ENCODE data around the gene IP6K3. TPM values are rescaled to one million over a fixed set of nuclear protein-coding genes. Genes with fewer than 3 reads are reported as not detected.

The IP6K3 gene
- total and polyA plus RNA-seq, 3 donors from 2014 or later: 0.15 to 0.16 TPM; not detected in 1

GRCh38 chr6:33720998-33721397, 25.7 kb downstream of the IP6K3 start:
- Histone ChIP-seq H3K36me3 (ENCODE audit: low read depth, missing control alignments) (no peaks in the 10 kb centered on the region), H3K4me1 (peaks cover 4% of the 10 kb centered on the region), H3K27me3 (no peaks in the 10 kb centered on the region), H3K4me3 (no peak overlapping the region), H3K9me3 (no peaks in the 10 kb centered on the region), H3K27ac (no peak overlapping the region)
- no peak for DNase-seq
- TF ChIP-seq POLR2A (IDR thresholded peaks at IDR 0.05): no peak
- no peak for TF ChIP-seq CTCF (IDR thresholded peaks at IDR 0.05)
- intact Hi-C loops (cut with DNase I; ENCODE audit: low total_unique reads): no loop called here
- WGBS, 2 donors: 92 to 93% methylated on average over 1 of the region's 1 CpG

- Histone ChIP-seq H3K36me3 (ENCODE audit: low read depth, missing control alignments) (no peaks in the 10 kb centered on the region), H3K9me3 (no peaks in the 10 kb centered on the region), H3K4me1 (peaks cover 4% of the 10 kb centered on the region), H3K27me3 (no peaks in the 10 kb centered on the region), H3K27ac (no peak overlapping the region), H3K4me3 (no peak overlapping the region)
- 88 to 89% methylated on average over 11 of the region's 11 CpGs for WGBS, 2 donors
- TF ChIP-seq POLR2A (IDR thresholded peaks at IDR 0.05) (no peak), CTCF (IDR thresholded peaks at IDR 0.05) (no peak)
- intact Hi-C loops (cut with DNase I; ENCODE audit: low total_unique reads): no loop called here
- no peak for DNase-seq
Observed at GRCh38 chr6:33719326-33719987, 27.2 kb downstream of the IP6K3 start.

GRCh38 chr6:33718713-33719112, 28.0 kb downstream of the IP6K3 start:
- WGBS, 2 donors: 95 to 100% methylated on average over 2 of the region's 2 CpGs
- H3K27me3 ChIP-seq: no peaks in the 10 kb centered on the region
- H3K9me3 ChIP-seq: no peaks in the 10 kb centered on the region
- DNase-seq: no peak
- TF ChIP-seq CTCF (IDR thresholded peaks at IDR 0.05): no peak
- no peak for TF ChIP-seq POLR2A (IDR thresholded peaks at IDR 0.05)
- no peak overlapping the region for H3K4me3 ChIP-seq
- peaks cover 4% of the 10 kb centered on the region for H3K4me1 ChIP-seq
- no peak overlapping the region for H3K27ac ChIP-seq
- intact Hi-C loops (cut with DNase I; ENCODE audit: low total_unique reads): no loop called here
- no peaks in the 10 kb centered on the region for H3K36me3 ChIP-seq (ENCODE audit: low read depth, missing control alignments)

GRCh38 chr6:33717934-33718455, 28.7 kb downstream of the IP6K3 start:
- H3K27me3 ChIP-seq: no peaks in the 10 kb centered on the region
- peaks cover 4% of the 10 kb centered on the region for H3K4me1 ChIP-seq
- intact Hi-C loops (cut with DNase I; ENCODE audit: low total_unique reads): no loop called here
- peak; percentile 38 for DNase-seq
- H3K27ac ChIP-seq: no peak overlapping the region
- H3K4me3 ChIP-seq: no peak overlapping the region
- no peaks in the 10 kb centered on the region for H3K9me3 ChIP-seq
- TF ChIP-seq CTCF (IDR thresholded peaks at IDR 0.05): no peak
- TF ChIP-seq POLR2A (IDR thresholded peaks at IDR 0.05): no peak
- 44 to 52% methylated on average over 6 of the region's 6 CpGs for WGBS, 2 donors
- no peaks in the 10 kb centered on the region for H3K36me3 ChIP-seq (ENCODE audit: low read depth, missing control alignments)

All from testis (tissue), 3 donors.